ENCODE measurements around the gene SP110. TPM values are rescaled to one million over a fixed set of nuclear protein-coding genes. Genes with fewer than 3 reads are reported as not detected.

The SP110 gene
- total RNA-seq, 1 donor from 2014 or later = 1.3 TPM

GRCh38 chr2:230230496-230231200 lies 10.9 kb upstream of the SP110 start:
- H3K36me3 Mint-ChIP-seq (ENCODE audit: unreplicated experiment) = peaks cover 5% of the 10 kb centered on the region
- no peak for DNase-seq
- H3K27me3 Mint-ChIP-seq (ENCODE audit: unreplicated experiment) = no peaks in the 10 kb centered on the region
- no peak for TF ChIP-seq CTCF (IDR thresholded peaks at IDR 0.05; ENCODE audit: partially characterized antibody, unreplicated experiment)
- H3K4me3 Mint-ChIP-seq (ENCODE audit: unreplicated experiment) = no peak overlapping the region
- no peak overlapping the region for H3K27ac Mint-ChIP-seq (ENCODE audit: unreplicated experiment)
- peaks cover 4% of the 10 kb centered on the region for H3K9me3 Mint-ChIP-seq (ENCODE audit: unreplicated experiment)
- no peaks in the 10 kb centered on the region for H3K4me1 Mint-ChIP-seq (ENCODE audit: low read depth, unreplicated experiment)

- peaks cover 5% of the 10 kb centered on the region for H3K36me3 Mint-ChIP-seq (ENCODE audit: unreplicated experiment)
- no peak for TF ChIP-seq CTCF (IDR thresholded peaks at IDR 0.05; ENCODE audit: partially characterized antibody, unreplicated experiment)
- peaks cover 4% of the 10 kb centered on the region for H3K9me3 Mint-ChIP-seq (ENCODE audit: unreplicated experiment)
- no peak for DNase-seq
- no peak overlapping the region for H3K27ac Mint-ChIP-seq (ENCODE audit: unreplicated experiment)
- H3K27me3 Mint-ChIP-seq (ENCODE audit: unreplicated experiment) = no peaks in the 10 kb centered on the region
- no peak overlapping the region for H3K4me3 Mint-ChIP-seq (ENCODE audit: unreplicated experiment)
- H3K4me1 Mint-ChIP-seq (ENCODE audit: low read depth, unreplicated experiment) = no peaks in the 10 kb centered on the region
Observed at GRCh38 chr2:230230087-230230486, 10.3 kb upstream of the SP110 start.

DNA sequence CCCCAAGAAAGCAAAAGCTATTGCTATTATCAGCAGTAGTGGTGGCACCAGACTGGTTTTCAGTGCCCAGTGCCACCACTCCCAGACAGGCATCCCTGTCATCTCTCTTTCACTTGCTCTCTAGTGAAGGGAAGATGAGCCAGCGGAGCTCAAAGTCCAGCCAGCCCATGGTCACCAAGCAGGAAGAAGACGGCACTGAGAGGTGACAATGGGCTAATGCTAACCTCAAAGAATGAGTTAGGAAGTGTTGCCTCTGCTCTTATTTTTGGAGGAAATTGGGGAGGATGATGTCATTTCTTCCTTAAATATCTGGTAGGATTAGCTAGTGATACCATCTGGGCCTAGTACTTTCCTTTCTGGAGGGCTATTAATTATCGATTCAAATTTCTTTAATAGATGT lies 7.4 kb upstream of the SP110 start:
- Mint-ChIP-seq H3K27me3 (ENCODE audit: unreplicated experiment) (no peaks in the 10 kb centered on the region), H3K4me3 (ENCODE audit: unreplicated experiment) (no peak overlapping the region), H3K4me1 (ENCODE audit: low read depth, unreplicated experiment) (no peaks in the 10 kb centered on the region), H3K36me3 (ENCODE audit: unreplicated experiment) (peaks cover 5% of the 10 kb centered on the region), H3K9me3 (ENCODE audit: unreplicated experiment) (peaks cover 2% of the 10 kb centered on the region), H3K27ac (ENCODE audit: unreplicated experiment) (no peak overlapping the region)
- no peak for TF ChIP-seq CTCF (IDR thresholded peaks at IDR 0.05; ENCODE audit: partially characterized antibody, unreplicated experiment)
- no peak for DNase-seq

GRCh38 chr2:230226051-230226551 lies 6.3 kb upstream of the SP110 start:
- Mint-ChIP-seq H3K27me3 (ENCODE audit: unreplicated experiment) (no peaks in the 10 kb centered on the region), H3K4me1 (ENCODE audit: low read depth, unreplicated experiment) (no peaks in the 10 kb centered on the region), H3K9me3 (ENCODE audit: unreplicated experiment) (peaks cover 2% of the 10 kb centered on the region), H3K27ac (ENCODE audit: unreplicated experiment) (no peak overlapping the region), H3K4me3 (ENCODE audit: unreplicated experiment) (no peak overlapping the region), H3K36me3 (ENCODE audit: unreplicated experiment) (peaks cover 5% of the 10 kb centered on the region)
- no peak for TF ChIP-seq CTCF (IDR thresholded peaks at IDR 0.05; ENCODE audit: partially characterized antibody, unreplicated experiment)
- DNase-seq = no peak

- Mint-ChIP-seq H3K27me3 (ENCODE audit: unreplicated experiment) (no peaks in the 10 kb centered on the region), H3K36me3 (ENCODE audit: unreplicated experiment) (no peaks in the 10 kb centered on the region), H3K27ac (ENCODE audit: unreplicated experiment) (no peak within 1 kb of the TSS), H3K9me3 (ENCODE audit: unreplicated experiment) (no peaks in the 10 kb centered on the region), H3K4me1 (ENCODE audit: low read depth, unreplicated experiment) (no peaks in the 10 kb centered on the region), H3K4me3 (ENCODE audit: unreplicated experiment) (no peak within 1 kb of the TSS)
- TF ChIP-seq CTCF (IDR thresholded peaks at IDR 0.05; ENCODE audit: partially characterized antibody, unreplicated experiment) = no peak
- no peak for DNase-seq
Observed at GRCh38 chr2:230225486-230225885, 5.7 kb upstream of the SP110 start, which contains the start of gene SP140. Gene SP140, plus strand, starts transcription at chr2:230225736. Its CDS starts 109 bp downstream, at chr2:230225845.
